ENCODE data around the gene TMEM237. TPM values are rescaled to one million over a fixed set of nuclear protein-coding genes. Genes with fewer than 3 reads are reported as not detected.
"Not testable (repeated sequence)": the region's sequence is repeated elsewhere in the genome, so short reads cannot be mapped to it uniquely, and the experiment has no call there.

Gene TMEM237
- 56.5 TPM for total RNA-seq
- polyA plus RNA-seq: 16.6 TPM

- Histone ChIP-seq H3K4me3 (ENCODE audit: low read depth, low read length) (peak within 1 kb of the TSS; percentile 59), H3K27ac (ENCODE audit: low read depth) (peak within 1 kb of the TSS; percentile 85), H3K4me1 (ENCODE audit: insufficient read depth) (no peaks in the 10 kb centered on the region), H3K36me3 (ENCODE audit: insufficient read depth) (no peaks in the 10 kb centered on the region)
- peak; percentile 32 for DNase-seq (ENCODE audit: extremely low spot score)
- WGBS: under 1% methylated on average over 41 of the region's 41 CpGs
Measured at GRCh38 chr2:201643216-201643890, at the start of gene TMEM237. Gene TMEM237, minus strand, starts transcription at chr2:201643503. Its CDS starts 103 bp downstream, at chr2:201643400.

- H3K36me3 ChIP-seq (ENCODE audit: insufficient read depth): no peaks in the 10 kb centered on the region
- H3K27ac ChIP-seq (ENCODE audit: low read depth): no peak overlapping the region
- 90% methylated on average over 3 of the region's 3 CpGs for WGBS
- no peak for DNase-seq (ENCODE audit: extremely low spot score)
- no peaks in the 10 kb centered on the region for H3K4me1 ChIP-seq (ENCODE audit: insufficient read depth)
- H3K4me3 ChIP-seq (ENCODE audit: low read depth, low read length): no peak overlapping the region
Measured at GRCh38 chr2:201685156-201685555, 41.9 kb upstream of the TMEM237 start.

GRCh38 chr2:201680743-201681142 lies 37.4 kb upstream of the TMEM237 start:
- no peak overlapping the region for H3K27ac ChIP-seq (ENCODE audit: low read depth)
- 47% methylated on average over 9 of the region's 9 CpGs for WGBS
- H3K4me3 ChIP-seq (ENCODE audit: low read depth, low read length): no peak overlapping the region
- H3K4me1 ChIP-seq (ENCODE audit: insufficient read depth): no peaks in the 10 kb centered on the region
- no peaks in the 10 kb centered on the region for H3K36me3 ChIP-seq (ENCODE audit: insufficient read depth)
- no peak for DNase-seq (ENCODE audit: extremely low spot score)

- WGBS: 68% methylated on average over 6 of the region's 6 CpGs
- Histone ChIP-seq H3K27ac (ENCODE audit: low read depth) (no peak overlapping the region), H3K4me1 (ENCODE audit: insufficient read depth) (no peaks in the 10 kb centered on the region), H3K4me3 (ENCODE audit: low read depth, low read length) (no peak overlapping the region), H3K36me3 (ENCODE audit: insufficient read depth) (no peaks in the 10 kb centered on the region)
- DNase-seq (ENCODE audit: extremely low spot score): no peak
Measured at GRCh38 chr2:201678401-201678800, 35.1 kb upstream of the TMEM237 start.

GRCh38 chr2:201675454-201675853 lies 32.2 kb upstream of the TMEM237 start:
- Histone ChIP-seq H3K4me1 (ENCODE audit: insufficient read depth) (no peaks in the 10 kb centered on the region), H3K4me3 (ENCODE audit: low read depth, low read length) (no peak overlapping the region), H3K36me3 (ENCODE audit: insufficient read depth) (no peaks in the 10 kb centered on the region), H3K27ac (ENCODE audit: low read depth) (no peak overlapping the region)
- DNase-seq (ENCODE audit: extremely low spot score): no peak
- 78% methylated on average over 4 of the region's 4 CpGs for WGBS

- H3K27ac ChIP-seq (ENCODE audit: low read depth): no peak overlapping the region
- H3K36me3 ChIP-seq (ENCODE audit: insufficient read depth): no peaks in the 10 kb centered on the region
- no peaks in the 10 kb centered on the region for H3K4me1 ChIP-seq (ENCODE audit: insufficient read depth)
- DNase-seq (ENCODE audit: extremely low spot score): no peak
- no peak overlapping the region for H3K4me3 ChIP-seq (ENCODE audit: low read depth, low read length)
- 81% methylated on average over 3 of the region's 3 CpGs for WGBS
Measured at GRCh38 chr2:201674794-201675193, 31.5 kb upstream of the TMEM237 start.

GRCh38 chr2:201674298-201674697 lies 31.0 kb upstream of the TMEM237 start:
- Histone ChIP-seq H3K36me3 (ENCODE audit: insufficient read depth) (no peaks in the 10 kb centered on the region), H3K4me1 (ENCODE audit: insufficient read depth) (no peaks in the 10 kb centered on the region), H3K27ac (ENCODE audit: low read depth) (no peak overlapping the region), H3K4me3 (ENCODE audit: low read depth, low read length) (no peak overlapping the region)
- DNase-seq (ENCODE audit: extremely low spot score): no peak
- WGBS: 56% methylated on average over 3 of the region's 3 CpGs

GRCh38 chr2:201673546-201673945 lies 30.2 kb upstream of the TMEM237 start:
- whole genome bisulfite sequencing: 93% methylated on average over 2 of the region's 2 CpGs

GRCh38 chr2:201671205-201671604 lies 27.9 kb upstream of the TMEM237 start:
- 48% methylated on average over 4 of the region's 4 CpGs for WGBS
- H3K36me3 ChIP-seq (ENCODE audit: insufficient read depth); H3K4me3 ChIP-seq (ENCODE audit: low read depth, low read length); H3K4me1 ChIP-seq (ENCODE audit: insufficient read depth); H3K27ac ChIP-seq (ENCODE audit: low read depth); DNase-seq (ENCODE audit: extremely low spot score): not testable (repeated sequence)

More at GRCh38 chr2:201673546-201673945, 30.2 kb upstream of the TMEM237 start:
- Histone ChIP-seq H3K4me1 (ENCODE audit: insufficient read depth) (no peaks in the 10 kb centered on the region), H3K4me3 (ENCODE audit: low read depth, low read length) (no peak overlapping the region), H3K36me3 (ENCODE audit: insufficient read depth) (no peaks in the 10 kb centered on the region), H3K27ac (ENCODE audit: low read depth) (no peak overlapping the region)
- DNase-seq (ENCODE audit: extremely low spot score): no peak

GRCh38 chr2:201669865-201670264 lies 26.6 kb upstream of the TMEM237 start:
- no peak for DNase-seq (ENCODE audit: extremely low spot score)
- 94% methylated on average over 1 of the region's 1 CpG for WGBS
- Histone ChIP-seq H3K27ac (ENCODE audit: low read depth) (no peak overlapping the region), H3K36me3 (ENCODE audit: insufficient read depth) (no peaks in the 10 kb centered on the region), H3K4me3 (ENCODE audit: low read depth, low read length) (no peak overlapping the region), H3K4me1 (ENCODE audit: insufficient read depth) (no peaks in the 10 kb centered on the region)

GRCh38 chr2:201668402-201668910 lies 25.2 kb upstream of the TMEM237 start:
- no peaks in the 10 kb centered on the region for H3K4me1 ChIP-seq (ENCODE audit: insufficient read depth)
- H3K36me3 ChIP-seq (ENCODE audit: insufficient read depth): no peaks in the 10 kb centered on the region
- no peak for DNase-seq (ENCODE audit: extremely low spot score)
- no peak overlapping the region for H3K27ac ChIP-seq (ENCODE audit: low read depth)
- WGBS: 62% methylated on average over 3 of the region's 3 CpGs
- H3K4me3 ChIP-seq (ENCODE audit: low read depth, low read length): no peak overlapping the region

- 73% methylated on average over 8 of the region's 8 CpGs for WGBS
- H3K36me3 ChIP-seq (ENCODE audit: insufficient read depth): no peaks in the 10 kb centered on the region
- H3K27ac ChIP-seq (ENCODE audit: low read depth): no peak overlapping the region
- H3K4me1 ChIP-seq (ENCODE audit: insufficient read depth): no peaks in the 10 kb centered on the region
- DNase-seq (ENCODE audit: extremely low spot score): no peak
- no peak overlapping the region for H3K4me3 ChIP-seq (ENCODE audit: low read depth, low read length)
Measured at GRCh38 chr2:201664334-201664733, 21.0 kb upstream of the TMEM237 start.

GRCh38 chr2:201661366-201661765 lies 18.1 kb upstream of the TMEM237 start:
- Histone ChIP-seq H3K4me3 (ENCODE audit: low read depth, low read length) (no peak overlapping the region), H3K4me1 (ENCODE audit: insufficient read depth) (no peaks in the 10 kb centered on the region), H3K36me3 (ENCODE audit: insufficient read depth) (no peaks in the 10 kb centered on the region), H3K27ac (ENCODE audit: low read depth) (no peak overlapping the region)
- WGBS: 57% methylated on average over 5 of the region's 5 CpGs
- DNase-seq (ENCODE audit: extremely low spot score): no peak

- H3K4me1 ChIP-seq (ENCODE audit: insufficient read depth): no peaks in the 10 kb centered on the region
- no peak overlapping the region for H3K27ac ChIP-seq (ENCODE audit: low read depth)
- WGBS: 72% methylated on average over 5 of the region's 5 CpGs
- H3K4me3 ChIP-seq (ENCODE audit: low read depth, low read length): no peak overlapping the region
- no peak for DNase-seq (ENCODE audit: extremely low spot score)
- no peaks in the 10 kb centered on the region for H3K36me3 ChIP-seq (ENCODE audit: insufficient read depth)
Measured at GRCh38 chr2:201660293-201660895, 17.1 kb upstream of the TMEM237 start.
